ENCODE data around the gene GRIK1.

The GRIK1 gene

DNA sequence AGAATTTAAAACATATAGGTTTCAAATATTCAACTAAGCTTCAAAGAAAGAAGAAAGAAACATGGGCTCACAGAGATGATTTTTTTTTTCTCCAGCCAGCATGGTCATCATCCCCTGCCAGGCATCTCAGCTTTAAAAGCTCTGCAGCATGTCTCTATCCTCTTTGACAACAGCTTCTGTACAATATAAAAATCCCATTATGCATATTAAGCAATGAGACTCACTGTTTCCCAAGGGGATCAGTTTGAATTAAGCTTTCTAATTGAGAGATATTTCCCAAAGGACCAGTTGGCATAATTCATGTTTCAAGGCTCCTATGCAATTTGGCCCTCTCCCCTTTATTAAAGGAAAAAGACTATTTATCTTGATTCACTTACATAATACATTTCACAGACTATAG, 220.3 kb downstream of the GRIK1 start:
- no peak overlapping the region for H3K9ac ChIP-seq (ENCODE audit: low read length)
- H2AFZ ChIP-seq (ENCODE audit: low read length) = no peak overlapping the region
- no peaks in the 10 kb centered on the region for H3K4me1 ChIP-seq (ENCODE audit: insufficient read depth, low read length, severe bottlenecking)
- H3K79me2 ChIP-seq (ENCODE audit: insufficient read depth, low read length) = no peaks in the 10 kb centered on the region
- no peak overlapping the region for H3K4me3 ChIP-seq (ENCODE audit: low read depth, low read length, poor library complexity, severe bottlenecking)
- H4K20me1 ChIP-seq (ENCODE audit: insufficient read depth, low read length) = no peaks in the 10 kb centered on the region
- no peaks in the 10 kb centered on the region for H3F3A ChIP-seq (ENCODE audit: insufficient read depth, low read length)
- H3K9me3 ChIP-seq (ENCODE audit: low read length) = no peaks in the 10 kb centered on the region
- TF ChIP-seq, protein P1, sequence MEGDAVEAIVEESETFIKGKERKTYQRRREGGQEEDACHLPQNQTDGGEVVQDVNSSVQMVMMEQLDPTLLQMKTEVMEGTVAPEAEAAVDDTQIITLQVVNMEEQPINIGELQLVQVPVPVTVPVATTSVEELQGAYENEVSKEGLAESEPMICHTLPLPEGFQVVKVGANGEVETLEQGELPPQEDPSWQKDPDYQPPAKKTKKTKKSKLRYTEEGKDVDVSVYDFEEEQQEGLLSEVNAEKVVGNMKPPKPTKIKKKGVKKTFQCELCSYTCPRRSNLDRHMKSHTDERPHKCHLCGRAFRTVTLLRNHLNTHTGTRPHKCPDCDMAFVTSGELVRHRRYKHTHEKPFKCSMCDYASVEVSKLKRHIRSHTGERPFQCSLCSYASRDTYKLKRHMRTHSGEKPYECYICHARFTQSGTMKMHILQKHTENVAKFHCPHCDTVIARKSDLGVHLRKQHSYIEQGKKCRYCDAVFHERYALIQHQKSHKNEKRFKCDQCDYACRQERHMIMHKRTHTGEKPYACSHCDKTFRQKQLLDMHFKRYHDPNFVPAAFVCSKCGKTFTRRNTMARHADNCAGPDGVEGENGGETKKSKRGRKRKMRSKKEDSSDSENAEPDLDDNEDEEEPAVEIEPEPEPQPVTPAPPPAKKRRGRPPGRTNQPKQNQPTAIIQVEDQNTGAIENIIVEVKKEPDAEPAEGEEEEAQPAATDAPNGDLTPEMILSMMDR (IDR thresholded peaks at IDR 0.05; ENCODE audit: low read length) = no peak
- no peak for TF ChIP-seq EZH2 (IDR thresholded peaks at IDR 0.05; ENCODE audit: borderline replicate concordance, low read length)
- H3K27ac ChIP-seq (ENCODE audit: low read depth, low read length, poor library complexity, severe bottlenecking) = no peak overlapping the region
- no peak overlapping the region for H3K4me2 ChIP-seq (ENCODE audit: low read length)
- H3K27me3 ChIP-seq (ENCODE audit: insufficient read depth, low read length) = no peaks in the 10 kb centered on the region
- no peaks in the 10 kb centered on the region for H3K36me3 ChIP-seq (ENCODE audit: insufficient read depth, low read length)
- H3K9me2 ChIP-seq (ENCODE audit: low read depth, low read length) = no peaks in the 10 kb centered on the region

GRCh38 chr21:29718081-29718815, 221.5 kb downstream of the GRIK1 start:
- TF ChIP-seq, protein P1 (IDR thresholded peaks at IDR 0.05; ENCODE audit: low read length) = no peak
- no peak for TF ChIP-seq EZH2 (IDR thresholded peaks at IDR 0.05; ENCODE audit: borderline replicate concordance, low read length)
- H3K36me3 ChIP-seq (ENCODE audit: insufficient read depth, low read length) = no peaks in the 10 kb centered on the region
- H3K4me1 ChIP-seq (ENCODE audit: insufficient read depth, low read length, severe bottlenecking) = no peaks in the 10 kb centered on the region
- no peaks in the 10 kb centered on the region for H3F3A ChIP-seq (ENCODE audit: insufficient read depth, low read length)
- no peak overlapping the region for H3K4me2 ChIP-seq (ENCODE audit: low read length)
- H3K27ac ChIP-seq (ENCODE audit: low read depth, low read length, poor library complexity, severe bottlenecking) = no peak overlapping the region
- no peaks in the 10 kb centered on the region for H4K20me1 ChIP-seq (ENCODE audit: insufficient read depth, low read length)
- no peak overlapping the region for H2AFZ ChIP-seq (ENCODE audit: low read length)
- no peaks in the 10 kb centered on the region for H3K79me2 ChIP-seq (ENCODE audit: insufficient read depth, low read length)
- H3K9ac ChIP-seq (ENCODE audit: low read length) = no peak overlapping the region
- H3K27me3 ChIP-seq (ENCODE audit: insufficient read depth, low read length) = no peaks in the 10 kb centered on the region
- H3K4me3 ChIP-seq (ENCODE audit: low read depth, low read length, poor library complexity, severe bottlenecking) = no peak overlapping the region
- no peaks in the 10 kb centered on the region for H3K9me3 ChIP-seq (ENCODE audit: low read length)
- no peaks in the 10 kb centered on the region for H3K9me2 ChIP-seq (ENCODE audit: low read depth, low read length)

- Histone ChIP-seq H3K79me2 (ENCODE audit: insufficient read depth, low read length) (no peaks in the 10 kb centered on the region), H4K20me1 (ENCODE audit: insufficient read depth, low read length) (no peaks in the 10 kb centered on the region), H3K4me2 (ENCODE audit: low read length) (no peak overlapping the region), H3K27me3 (ENCODE audit: insufficient read depth, low read length) (no peaks in the 10 kb centered on the region), H3F3A (ENCODE audit: insufficient read depth, low read length) (no peaks in the 10 kb centered on the region), H3K9me2 (ENCODE audit: low read depth, low read length) (no peaks in the 10 kb centered on the region), H2AFZ (ENCODE audit: low read length) (no peak overlapping the region), H3K4me3 (ENCODE audit: low read depth, low read length, poor library complexity, severe bottlenecking) (no peak overlapping the region), H3K36me3 (ENCODE audit: insufficient read depth, low read length) (no peaks in the 10 kb centered on the region), H3K27ac (ENCODE audit: low read depth, low read length, poor library complexity, severe bottlenecking) (no peak overlapping the region), H3K4me1 (ENCODE audit: insufficient read depth, low read length, severe bottlenecking) (no peaks in the 10 kb centered on the region), H3K9ac (ENCODE audit: low read length) (no peak overlapping the region), H3K9me3 (ENCODE audit: low read length) (no peaks in the 10 kb centered on the region)
- TF ChIP-seq, protein P1 (IDR thresholded peaks at IDR 0.05; ENCODE audit: low read length) = no peak
Observed at GRCh38 chr21:29717659-29718058, 222.1 kb downstream of the GRIK1 start.
